H9 (cell line): ENCODE measurements around the gene TENM3. TPM values are rescaled to one million over a fixed set of nuclear protein-coding genes. Genes with fewer than 3 reads are reported as not detected.

Source experiments
- DNase-seq: peaks from one replicate; pipeline ENCODE4 v3.0.0-alpha.2; 2017
- H2AFZ ChIP-seq: one replicate; pipeline ENCODE4 v1.6.1; 2013; ENCODE audit warnings: mild to moderate bottlenecking, low read length, control low read depth, moderate library complexity
- H2AK5ac ChIP-seq: 2 replicates; pipeline ENCODE4 v1.6.1; 2013; ENCODE audit warnings: low read length, control low read depth, mixed read lengths; ENCODE audit not compliant: insufficient read length
- H2BK120ac ChIP-seq: one replicate; pipeline ENCODE4 v1.6.1; 2013; ENCODE audit warnings: low read depth, mild to moderate bottlenecking, low read length, control low read depth, inconsistent platforms; ENCODE audit not compliant: poor library complexity, severe bottlenecking
- H2BK12ac ChIP-seq: 2 replicates; pipeline ENCODE4 v1.6.1; 2013; ENCODE audit warnings: low read length, control low read depth, mixed read lengths, low read depth; ENCODE audit not compliant: insufficient read length
- H2BK15ac ChIP-seq: 2 replicates; pipeline ENCODE4 v1.6.1; 2013; ENCODE audit warnings: low read depth, low read length, control low read depth
- H2BK20ac ChIP-seq: one replicate; pipeline ENCODE4 v1.6.1; 2013; ENCODE audit warnings: low read depth, mild to moderate bottlenecking, low read length, control low read depth, inconsistent platforms; ENCODE audit not compliant: poor library complexity, severe bottlenecking
- H2BK5ac ChIP-seq: 2 replicates; pipeline ENCODE4 v1.6.1; 2013; ENCODE audit warnings: low read length, control low read depth, mixed read lengths; ENCODE audit not compliant: insufficient read length
- H3K14ac ChIP-seq: 2 replicates; pipeline ENCODE4 v1.6.1; 2013; ENCODE audit warnings: low read length, control low read depth; ENCODE audit not compliant: insufficient read depth
- H3K18ac ChIP-seq: 2 replicates; pipeline ENCODE4 v1.6.1; 2013; ENCODE audit warnings: low read depth, mild to moderate bottlenecking, mixed read lengths, low read length, control low read depth; ENCODE audit not compliant: insufficient read length
- H3K23ac ChIP-seq: 2 replicates; pipeline ENCODE4 v1.6.1; 2013; ENCODE audit warnings: low read length, control low read depth, mixed read lengths, low read depth; ENCODE audit not compliant: insufficient read length
- H3K23me2 ChIP-seq: 2 replicates; pipeline ENCODE4 v1.6.1; 2013; ENCODE audit warnings: low read depth, mild to moderate bottlenecking, mixed read lengths, low read length, control low read depth; ENCODE audit not compliant: insufficient read length, poor library complexity, severe bottlenecking
- H3K27ac ChIP-seq: 2 replicates; pipeline ENCODE4 v1.5.1; 2013; ENCODE audit warnings: low read length, control low read depth, mixed read lengths, low read depth; ENCODE audit not compliant: insufficient read length
- H3K27me3 ChIP-seq: 2 replicates; pipeline ENCODE4 v1.6.1; 2013; ENCODE audit warnings: low read length, control low read depth, inconsistent platforms; ENCODE audit not compliant: insufficient read depth
- H3K4ac ChIP-seq: 2 replicates; pipeline ENCODE4 v1.6.1; 2013; ENCODE audit warnings: low read depth, mild to moderate bottlenecking, control low read depth, inconsistent platforms, low read length, moderate library complexity
- H3K4me1 ChIP-seq: 2 replicates; pipeline ENCODE4 v1.6.1; 2013; ENCODE audit warnings: low read length, control low read depth, inconsistent platforms; ENCODE audit not compliant: insufficient read depth
- H3K4me2 ChIP-seq: 2 replicates; pipeline ENCODE4 v1.6.1; 2013; ENCODE audit warnings: low read length, control low read depth, mixed read lengths; ENCODE audit not compliant: insufficient read length, insufficient read depth
- H3K56ac ChIP-seq: 2 replicates; pipeline ENCODE4 v1.6.1; 2013; ENCODE audit warnings: low read depth, mild to moderate bottlenecking, mixed read lengths, low read length, control low read depth; ENCODE audit not compliant: insufficient read length
- H3K79me1 ChIP-seq: 2 replicates; pipeline ENCODE4 v1.6.1; 2013; ENCODE audit warnings: low read depth, mild to moderate bottlenecking, moderate library complexity, low read length, control low read depth, inconsistent platforms; ENCODE audit not compliant: insufficient read depth, poor library complexity, severe bottlenecking
- H3K79me2 ChIP-seq: 2 replicates; pipeline ENCODE4 v1.6.1; 2013; ENCODE audit warnings: low read length, control low read depth, inconsistent platforms; ENCODE audit not compliant: insufficient read depth
- H3K9ac ChIP-seq: 2 replicates; pipeline ENCODE4 v1.6.1; 2013; ENCODE audit warnings: low read length, control low read depth, mixed read lengths; ENCODE audit not compliant: insufficient read length; ENCODE audit errors: extremely low read depth
- H3K9me3 ChIP-seq: one replicate; pipeline ENCODE4 v1.6.1; 2013; ENCODE audit warnings: low read depth, low read length, inconsistent platforms; ENCODE audit not compliant: control insufficient read depth
- H3T11ph ChIP-seq: one replicate; pipeline ENCODE4 v1.6.1; 2013; ENCODE audit warnings: mild to moderate bottlenecking, low read length, control low read depth, inconsistent platforms
- H4K20me1 ChIP-seq: one replicate; pipeline ENCODE4 v1.6.1; 2013; ENCODE audit not compliant: control insufficient read depth, insufficient read length, insufficient read depth
- H4K5ac ChIP-seq: 2 replicates; pipeline ENCODE4 v1.6.1; 2013; ENCODE audit warnings: low read depth, mild to moderate bottlenecking, mixed read lengths, low read length, control low read depth; ENCODE audit not compliant: insufficient read length
- H4K8ac ChIP-seq: replicated peaks from 2 replicates; pipeline ENCODE4 v1.6.1; 2013; ENCODE audit warnings: low read length, control low read depth, mixed read lengths, low read depth; ENCODE audit not compliant: insufficient read length
- H4K91ac ChIP-seq: 2 replicates; pipeline ENCODE4 v1.6.1; 2013; ENCODE audit warnings: low read depth, mild to moderate bottlenecking, moderate library complexity, mixed read lengths, low read length, control low read depth; ENCODE audit not compliant: insufficient read length
- H3K27ac Mint-ChIP-seq, 3 experiments: 2 replicates in 2 of 3; 3 replicates in 1 of 3; pipeline ENCODE4 v1.8.0; 2020 to 2021; ENCODE audit warnings: mixed read lengths in 3 of 3, mild to moderate bottlenecking in 1 of 3, moderate library complexity in 1 of 3
- H3K27me3 Mint-ChIP-seq: 2 replicates; pipeline ENCODE4 v1.8.0; 2021; ENCODE audit warnings: low read depth, mild to moderate bottlenecking, moderate library complexity, mixed read lengths
- H3K36me3 Mint-ChIP-seq, 3 experiments: 2 replicates in 2 of 3; 3 replicates in 1 of 3; pipeline ENCODE4 v1.8.0; 2020 to 2021; ENCODE audit warnings: low read depth in 3 of 3, mixed read lengths in 3 of 3; ENCODE audit not compliant: insufficient read depth in 1 of 3
- H3K4me1 Mint-ChIP-seq, 2 experiments: 2 replicates each; pipeline ENCODE4 v1.8.0; 2020; ENCODE audit warnings: mixed read lengths in 2 of 2
- H3K4me3 Mint-ChIP-seq, 2 experiments: 2 replicates in 1 of 2; 3 replicates in 1 of 2; pipeline ENCODE4 v1.8.0; 2020 to 2021; ENCODE audit warnings: mild to moderate bottlenecking in 2 of 2, mixed read lengths in 2 of 2, moderate library complexity in 1 of 2
- H3K9me3 Mint-ChIP-seq, 2 experiments: 2 replicates in 1 of 2; 3 replicates in 1 of 2; pipeline ENCODE4 v1.8.0; 2020; ENCODE audit warnings: mild to moderate bottlenecking in 2 of 2, mixed read lengths in 2 of 2, moderate library complexity in 1 of 2
- CTCF ChIP-seq: fragments of 200-600 bp; sonication (generic); conservative IDR thresholded peaks from 3 replicates; pipeline ENCODE4 v1.8.0; 2021; ENCODE audit warnings: antibody characterized with exemption, mild to moderate bottlenecking
- WGBS: extraction: QIAGEN DNeasy Blood & Tissue Kit; methylation state at CpG from one replicate; pipeline ENCODE4 v1.1.7; 2013; ENCODE audit warnings: missing lambda C conversion rate, low lambda C conversion rate, mixed read lengths; ENCODE audit not compliant: insufficient read length; ENCODE audit errors: extremely low coverage; 5-methylcytosine and 5-hydroxymethylcytosine counted together
- total RNA-seq: library from RNA; stranded (reverse); gene quantifications from 2 replicates; pipeline ENCODE4 v1.2.1, GENCODE V29; 2021

TENM3 gene
- total RNA-seq, 1 experiment from 2014 or later: 49.6 TPM

- Histone ChIP-seq H3K23ac (no peak overlapping the region), H2BK20ac (no peak overlapping the region), H3K79me2 (no peaks in the 10 kb centered on the region), H2BK120ac (no peak overlapping the region), H4K8ac (no peak overlapping the region), H3K4ac (no peak overlapping the region), H4K91ac (no peak overlapping the region), H3K18ac (no peak overlapping the region), H3K27ac (no peak overlapping the region), H3K23me2 (no peaks in the 10 kb centered on the region), H2AFZ (no peak overlapping the region), H2AK5ac (no peak overlapping the region), H4K20me1 (no peaks in the 10 kb centered on the region), H4K5ac (no peak overlapping the region), H3K14ac (no peak overlapping the region), H3K4me2 (no peak overlapping the region), H3K9me3 (no peaks in the 10 kb centered on the region), H3K79me1 (no peaks in the 10 kb centered on the region), H3K4me1 (no peaks in the 10 kb centered on the region), H3K56ac (no peak overlapping the region), H3K27me3 (peaks cover 2% of the 10 kb centered on the region; the same call in 1 of the 2 replicates), H2BK12ac (no peak overlapping the region), H3K9ac (no peak overlapping the region), H2BK5ac (no peak overlapping the region), H2BK15ac (no peak overlapping the region), H3T11ph (no peak overlapping the region)
- Mint-ChIP-seq H3K9me3 (no peaks in the 10 kb centered on the region), H3K4me1 (peaks cover 4 to 7% of the 10 kb centered on the region in 2 experiments), H3K27me3 (no peaks in the 10 kb centered on the region), H3K27ac (no peak overlapping the region), H3K36me3 (peaks cover 7 to 14% (median 14%) of the 10 kb centered on the region in 3 experiments; a peak in 5 of 7 replicates), H3K4me3 (no peak overlapping the region)
- no peak for DNase-seq
- WGBS: no CpG with 5 or more reads among the region's 5 CpGs
- no peak for TF ChIP-seq CTCF
Measured at GRCh38 chr4:182741914-182742313, 498.7 kb downstream of the TENM3 start.
